Breast epithelium (tissue), 3 donors: ENCODE results near the gene DEFB108B.

Source experiments
- POLR2A ChIP-seq: fragments of 450-650 bp; IDR thresholded peaks from one replicate; pipeline ENCODE4 v1.6.1; 2016; ENCODE audit warnings: antibody characterized with exemption, mild to moderate bottlenecking, moderate library complexity
- POLR2AphosphoS5 ChIP-seq, 3 donors: sonication (generic); formaldehyde crosslinking; IDR thresholded peaks; one replicate each; pipeline ENCODE4 v1.6.1; 2017; ENCODE audit warnings: antibody characterized with exemption in 3 of 3
- TF ChIP-seq, protein P1 (sequence below), 3 donors: fragments of 450-650 bp; IDR thresholded peaks; one replicate each; pipeline ENCODE4 v1.5.1; 2016 to 2017; ENCODE audit warnings: antibody characterized with exemption in 3 of 3, mild to moderate bottlenecking in 3 of 3, moderate library complexity in 3 of 3

DNA sequence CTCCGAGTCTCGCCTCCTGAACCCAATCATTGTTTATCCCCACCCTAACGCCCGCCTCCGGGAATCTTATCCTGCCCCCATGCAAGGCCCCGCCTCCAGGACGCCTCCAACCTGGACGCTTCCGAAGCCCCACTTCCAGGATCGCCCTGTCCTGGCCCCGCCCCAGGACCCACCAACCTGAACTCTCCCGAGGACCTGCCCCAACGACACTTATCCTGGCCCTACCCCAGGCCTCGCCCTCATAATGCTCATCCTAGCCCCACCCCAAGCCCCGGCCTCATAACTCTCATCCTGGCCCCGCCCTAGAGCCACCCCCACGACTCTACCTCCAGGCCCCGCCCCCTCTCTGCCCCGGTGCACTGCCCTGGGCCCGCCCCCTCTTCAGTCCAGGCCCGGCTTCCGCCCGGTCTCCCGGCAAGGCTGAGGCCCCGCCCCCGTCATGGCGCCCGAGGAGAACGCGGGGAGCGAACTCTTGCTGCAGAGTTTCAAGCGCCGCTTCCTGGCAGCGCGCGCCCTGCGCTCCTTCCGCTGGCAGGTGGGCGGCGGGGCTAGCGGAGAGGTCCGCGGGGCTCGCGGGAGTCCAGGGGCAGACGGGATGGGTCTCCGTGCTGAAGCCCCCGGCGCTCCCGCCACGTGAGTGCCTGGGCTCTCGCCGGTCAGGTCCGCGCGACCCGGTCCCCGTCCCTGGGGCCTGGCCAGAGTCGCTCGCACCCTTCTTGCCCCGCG is 45.7 kb upstream of the DEFB108B start:
- TF ChIP-seq POLR2A (no peak), POLR2AphosphoS5 (IDR thresholded peaks at IDR 0.05) (no peak)
- TF ChIP-seq, protein P1, sequence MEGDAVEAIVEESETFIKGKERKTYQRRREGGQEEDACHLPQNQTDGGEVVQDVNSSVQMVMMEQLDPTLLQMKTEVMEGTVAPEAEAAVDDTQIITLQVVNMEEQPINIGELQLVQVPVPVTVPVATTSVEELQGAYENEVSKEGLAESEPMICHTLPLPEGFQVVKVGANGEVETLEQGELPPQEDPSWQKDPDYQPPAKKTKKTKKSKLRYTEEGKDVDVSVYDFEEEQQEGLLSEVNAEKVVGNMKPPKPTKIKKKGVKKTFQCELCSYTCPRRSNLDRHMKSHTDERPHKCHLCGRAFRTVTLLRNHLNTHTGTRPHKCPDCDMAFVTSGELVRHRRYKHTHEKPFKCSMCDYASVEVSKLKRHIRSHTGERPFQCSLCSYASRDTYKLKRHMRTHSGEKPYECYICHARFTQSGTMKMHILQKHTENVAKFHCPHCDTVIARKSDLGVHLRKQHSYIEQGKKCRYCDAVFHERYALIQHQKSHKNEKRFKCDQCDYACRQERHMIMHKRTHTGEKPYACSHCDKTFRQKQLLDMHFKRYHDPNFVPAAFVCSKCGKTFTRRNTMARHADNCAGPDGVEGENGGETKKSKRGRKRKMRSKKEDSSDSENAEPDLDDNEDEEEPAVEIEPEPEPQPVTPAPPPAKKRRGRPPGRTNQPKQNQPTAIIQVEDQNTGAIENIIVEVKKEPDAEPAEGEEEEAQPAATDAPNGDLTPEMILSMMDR (IDR thresholded peaks at IDR 0.05): no peak
